GM10847 (cell line): ENCODE data around the gene QRFPR.

ENCODE experiments used
- POLR2A ChIP-seq: IDR thresholded peaks from 2 replicates; pipeline ENCODE4 v1.6.1; 2011; ENCODE audit not compliant: insufficient read length; ENCODE audit errors: extremely low read depth

QRFPR gene

DNA sequence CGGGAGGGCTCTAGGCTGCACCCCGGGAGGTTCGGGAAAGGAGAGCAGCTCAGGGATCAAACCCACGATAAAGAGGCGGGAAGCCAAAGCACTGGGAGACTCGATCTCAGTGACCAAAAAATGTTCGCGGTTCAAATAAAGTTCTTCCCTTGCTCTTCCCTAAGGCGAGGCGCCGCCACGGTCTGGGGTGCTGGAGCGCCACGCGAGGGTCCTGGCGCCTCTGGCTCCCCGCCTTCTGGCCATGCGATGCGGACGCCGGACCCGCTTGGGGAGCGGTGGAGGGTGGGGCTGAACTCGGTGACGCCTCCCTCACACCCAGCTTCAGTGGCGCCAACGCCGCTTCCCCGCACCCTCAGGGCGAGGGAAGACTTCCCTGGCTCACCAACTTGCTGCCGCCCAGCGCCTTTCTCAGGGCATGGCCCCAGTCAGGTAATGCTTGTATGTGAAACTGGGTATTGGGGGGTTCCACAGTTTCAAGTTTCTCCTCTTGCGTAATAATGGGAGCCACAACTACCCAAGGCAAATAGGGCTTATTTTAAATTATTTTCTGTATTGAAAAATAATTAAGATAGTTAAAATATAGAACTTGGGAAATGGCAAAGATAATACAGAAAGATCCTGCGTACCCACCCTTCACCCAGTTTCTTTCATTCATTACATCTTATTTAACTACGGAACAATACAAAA lies at the start of gene QRFPR:
TSS of gene QRFPR (minus strand) at position 243 of the 687 bp plus-strand sequence. CDS start 371 bp downstream, outside the sequence.
- no peak for TF ChIP-seq POLR2A

DNA sequence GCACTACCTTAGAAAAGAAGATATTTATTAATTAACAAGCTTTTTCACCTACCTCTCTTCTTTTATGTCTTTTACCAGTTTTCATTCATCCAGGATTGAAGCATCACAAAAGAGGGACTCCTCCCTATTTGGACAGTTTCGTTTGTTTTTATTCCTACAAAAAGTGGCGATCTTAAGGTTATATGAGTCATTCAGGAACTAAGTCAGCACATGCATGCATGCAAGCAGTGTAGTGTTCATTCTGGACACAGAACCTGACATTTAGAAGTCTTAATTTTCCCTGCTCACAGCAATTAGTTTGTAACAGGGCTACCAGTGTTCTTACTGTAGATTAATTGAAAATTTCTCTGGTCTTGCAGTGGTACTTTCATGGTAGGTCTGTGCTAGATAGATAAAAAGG lies 47.9 kb upstream of the QRFPR start:
- TF ChIP-seq POLR2A: no peak

DNA sequence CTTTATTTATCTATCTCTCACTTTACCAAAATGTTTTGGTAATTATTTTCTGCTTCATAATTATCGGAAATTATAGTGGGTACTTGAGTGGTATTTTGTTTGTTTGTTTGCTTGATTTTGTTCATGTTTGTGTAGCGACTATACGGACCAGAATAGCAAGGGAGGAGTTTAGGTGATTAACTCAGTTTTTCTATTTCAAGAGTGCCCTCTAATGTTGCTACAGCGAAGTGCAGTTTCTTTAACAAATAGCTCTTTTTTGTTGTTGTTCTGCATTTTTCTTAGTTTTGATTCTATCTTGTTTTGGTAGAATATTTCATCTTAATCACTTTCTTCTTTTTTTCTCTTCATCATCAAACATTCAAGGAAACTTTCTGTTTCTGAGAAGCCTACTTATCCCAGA lies 40.8 kb upstream of the QRFPR start:
- no peak for TF ChIP-seq POLR2A

DNA sequence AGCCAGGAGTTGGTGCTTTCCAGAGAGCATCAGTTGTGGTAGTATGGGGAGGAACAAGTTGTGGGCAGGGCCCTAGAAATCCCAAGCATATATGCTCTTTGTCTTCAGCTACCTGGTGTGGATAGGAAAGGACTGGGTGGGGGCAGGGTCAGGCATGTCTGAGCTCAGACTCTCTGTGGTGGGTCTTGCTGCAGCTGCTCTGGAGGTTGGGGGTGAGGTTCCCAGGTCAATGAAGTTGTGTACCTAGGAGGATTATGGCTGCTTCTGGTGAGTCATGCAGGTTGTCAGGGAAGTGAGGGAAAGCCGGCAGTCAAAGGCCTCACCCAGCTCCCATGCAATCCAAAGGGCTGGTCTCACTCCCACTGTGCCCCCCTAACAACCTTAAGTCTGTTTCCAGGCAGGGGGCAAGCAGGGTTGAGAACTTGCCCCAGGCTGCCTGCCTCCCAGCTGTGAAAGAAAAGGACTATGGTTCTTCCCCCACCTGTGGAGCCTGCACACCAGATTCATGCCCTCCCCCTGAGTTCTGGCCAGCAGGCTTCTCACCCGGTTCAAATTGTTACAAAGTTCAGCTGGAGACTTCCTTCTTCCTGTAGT lies 30.4 kb upstream of the QRFPR start:
- TF ChIP-seq POLR2A: no peak

DNA sequence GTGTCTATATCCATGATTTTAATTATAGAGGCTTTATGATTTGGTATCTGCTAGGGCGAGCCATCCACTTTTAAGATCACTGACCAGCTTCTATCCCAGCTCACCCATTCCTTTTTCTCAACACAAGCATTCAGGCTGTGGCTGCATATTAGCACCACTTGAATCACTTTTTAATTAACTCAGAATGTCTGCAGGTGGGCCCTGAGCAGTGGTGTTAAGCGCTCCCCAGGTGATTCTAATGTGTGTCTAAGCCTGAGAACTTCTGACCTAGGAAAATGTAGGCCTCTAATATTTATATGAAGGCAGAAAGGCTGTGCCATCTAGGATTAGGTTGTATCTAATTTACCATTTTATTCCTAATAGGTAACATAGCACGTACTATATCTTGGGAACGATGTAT lies 19.8 kb upstream of the QRFPR start:
- TF ChIP-seq POLR2A: no peak

DNA sequence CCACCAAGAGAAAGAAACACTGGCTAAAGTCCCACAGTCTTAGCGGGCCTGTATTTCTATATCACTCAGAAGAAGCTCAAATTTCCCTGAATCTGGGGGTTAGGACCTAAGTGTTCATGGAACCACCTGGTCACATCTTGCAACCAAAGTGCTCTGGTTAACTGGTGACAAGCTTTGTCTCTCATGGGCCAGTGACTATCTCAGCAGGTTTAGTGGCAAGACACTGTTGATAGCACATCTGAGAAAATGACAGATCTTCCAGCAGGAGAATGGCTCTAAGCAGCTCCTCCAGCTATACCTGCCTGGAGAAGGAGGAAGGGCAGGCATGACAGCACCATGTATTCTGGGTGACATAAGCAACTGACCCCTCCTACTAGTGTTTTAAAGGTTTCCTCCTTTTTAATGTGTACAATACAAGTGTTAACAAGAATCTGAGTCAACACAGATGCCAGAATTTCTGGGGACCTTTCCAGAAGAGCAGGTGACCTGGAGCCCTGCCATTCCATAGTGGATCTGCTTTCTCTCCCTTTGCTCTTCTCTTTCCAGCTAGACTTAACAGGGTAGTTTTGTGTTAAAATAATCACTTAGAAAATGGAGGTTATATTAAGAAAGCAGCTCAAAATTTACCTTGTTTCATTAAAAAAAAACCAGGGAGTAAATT lies 17.3 kb upstream of the QRFPR start:
- no peak for TF ChIP-seq POLR2A

DNA sequence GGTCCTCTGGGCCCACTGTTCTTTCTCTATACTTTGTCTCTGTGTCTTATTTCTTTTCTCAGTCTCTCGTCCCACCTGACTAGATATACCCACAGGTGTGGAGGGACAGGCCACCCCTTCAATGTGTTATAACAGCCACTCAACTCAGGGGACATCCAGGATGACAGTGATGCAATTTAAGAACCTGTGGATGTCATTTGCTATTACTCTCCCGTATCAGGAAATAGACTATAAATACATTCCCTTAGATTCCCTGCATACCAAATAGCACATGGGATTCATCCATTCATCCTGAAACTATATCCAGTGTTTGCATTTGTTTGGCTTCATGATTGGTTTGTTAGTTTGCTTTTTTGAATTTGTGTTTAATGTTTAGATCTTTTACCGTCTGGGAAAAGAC lies 16.6 kb upstream of the QRFPR start:
- TF ChIP-seq POLR2A: no peak

DNA sequence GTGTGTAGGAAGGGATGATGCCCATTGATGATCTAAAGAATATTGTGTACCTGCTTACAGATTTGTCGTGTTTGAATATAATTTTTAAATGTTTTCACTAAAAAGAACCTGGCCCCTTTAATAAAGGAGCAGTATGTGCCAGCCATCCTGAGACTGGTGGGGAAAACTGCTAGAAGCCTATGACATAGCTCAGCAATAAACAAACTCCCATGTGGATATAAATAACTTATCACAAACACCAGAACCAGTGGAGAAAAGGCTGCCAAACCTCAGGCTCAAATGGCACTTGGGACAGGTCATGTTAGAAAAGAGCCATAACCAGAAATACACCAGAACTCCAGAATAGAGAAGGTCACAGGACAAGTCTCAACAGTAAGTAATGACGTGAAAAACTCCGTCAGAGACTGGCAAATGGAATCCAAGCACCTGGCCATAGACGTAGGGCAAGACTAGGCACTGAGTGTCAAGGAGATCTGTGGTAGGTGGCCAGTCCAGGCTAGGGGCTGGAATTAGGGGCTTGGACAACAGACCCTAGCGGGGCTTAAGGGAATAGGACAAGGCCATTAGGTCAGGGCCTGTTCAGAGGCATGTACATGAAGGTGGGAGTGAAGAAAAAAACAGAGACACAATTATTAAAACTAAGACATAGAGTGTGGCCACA lies 11.7 kb upstream of the QRFPR start:
- no peak for TF ChIP-seq POLR2A

DNA sequence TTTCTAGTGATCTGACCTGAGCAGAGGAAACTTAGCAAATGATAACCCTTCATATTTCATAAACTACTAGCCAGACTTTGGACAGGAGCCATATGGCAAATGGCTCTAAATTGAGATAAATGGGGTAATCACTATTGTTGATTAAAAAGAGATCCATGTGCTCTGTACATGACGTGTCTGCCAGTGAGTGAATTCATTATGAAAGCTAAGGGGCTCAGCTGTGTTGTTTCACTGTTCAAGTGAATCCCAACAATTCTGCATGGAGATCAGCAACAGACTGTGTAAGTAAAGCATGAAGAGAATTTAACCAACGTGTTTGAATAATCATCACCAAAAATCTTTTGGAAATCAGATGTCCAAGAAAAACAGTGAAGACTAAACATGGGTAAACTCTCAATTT lies 9.5 kb upstream of the QRFPR start:
- TF ChIP-seq POLR2A: no peak

DNA sequence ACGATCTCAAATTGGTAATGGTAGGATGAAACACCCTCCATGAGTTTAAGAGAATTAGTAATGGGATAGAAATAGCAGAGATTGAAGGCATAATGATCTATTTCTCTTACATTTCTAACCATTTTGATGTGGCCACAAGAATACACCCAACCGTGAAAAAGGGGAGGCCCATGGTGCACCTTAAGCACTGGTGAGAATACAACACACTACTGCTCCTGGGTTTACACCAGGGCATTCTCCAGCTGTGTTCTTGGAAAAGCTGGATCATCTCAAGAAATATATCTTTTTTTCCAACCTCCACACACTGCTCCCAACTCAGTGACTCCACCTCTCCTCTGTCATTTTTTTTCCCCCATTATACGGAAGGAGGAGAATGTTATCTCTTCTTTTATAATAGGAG lies 1.5 kb downstream of the QRFPR start:
- no peak for TF ChIP-seq POLR2A

DNA sequence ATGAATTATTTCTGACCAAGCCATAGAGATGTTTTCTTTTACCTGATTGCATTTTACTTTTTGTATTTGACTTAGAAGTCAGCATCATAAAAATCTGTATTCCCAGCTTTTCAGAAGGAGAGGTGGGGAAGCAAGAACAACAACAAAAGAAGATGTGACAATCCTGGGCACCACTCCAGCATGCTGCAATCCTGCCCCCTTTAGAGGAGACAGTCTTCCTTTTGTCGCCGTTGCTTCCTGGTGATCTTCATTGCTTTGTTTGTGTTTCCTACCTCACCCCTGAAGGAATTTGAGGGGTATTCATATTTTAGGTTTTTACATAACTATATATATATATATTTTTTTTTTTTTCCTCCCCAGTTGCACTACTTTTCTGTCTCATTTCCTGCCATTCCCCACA lies 3.7 kb downstream of the QRFPR start:
- TF ChIP-seq POLR2A: no peak

DNA sequence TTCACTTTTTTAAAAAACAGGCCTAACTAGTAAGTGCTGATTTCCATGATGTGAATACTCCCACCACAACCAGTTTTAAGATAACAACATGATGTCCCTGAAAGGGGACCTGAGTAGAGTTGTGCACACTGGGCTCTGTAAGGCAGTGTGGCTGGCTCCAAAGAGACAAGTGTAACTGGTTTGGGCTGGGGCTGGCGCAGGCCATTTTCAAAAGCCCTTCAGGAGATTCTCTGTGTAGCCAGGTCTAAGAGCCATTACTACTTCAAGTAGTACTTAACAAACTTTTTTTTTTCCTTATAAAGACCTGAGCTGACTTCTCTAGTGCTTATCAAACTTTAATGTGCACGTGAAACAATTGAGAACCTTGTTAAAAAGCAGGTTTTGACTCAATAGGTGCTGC lies 4.3 kb downstream of the QRFPR start:
- TF ChIP-seq POLR2A: no peak

DNA sequence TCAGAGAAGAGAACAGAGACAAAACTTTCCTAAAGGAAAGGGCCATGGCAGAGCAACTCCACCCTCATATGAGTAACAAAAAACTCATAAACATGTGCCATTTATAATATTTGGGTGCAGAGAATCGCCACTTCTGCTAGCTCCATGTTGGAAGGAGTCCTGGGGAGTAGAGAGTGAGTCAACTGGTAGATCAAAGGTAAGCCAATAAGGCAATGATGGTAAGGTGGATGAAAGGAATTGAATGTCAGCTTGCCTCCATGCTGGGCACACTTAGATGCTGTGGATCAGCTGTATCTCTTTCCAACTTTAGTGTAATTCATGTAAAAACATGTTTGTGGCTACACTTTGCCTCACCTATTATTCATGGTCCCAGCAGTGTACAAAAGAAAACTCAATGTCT lies 4.7 kb downstream of the QRFPR start:
- no peak for TF ChIP-seq POLR2A

DNA sequence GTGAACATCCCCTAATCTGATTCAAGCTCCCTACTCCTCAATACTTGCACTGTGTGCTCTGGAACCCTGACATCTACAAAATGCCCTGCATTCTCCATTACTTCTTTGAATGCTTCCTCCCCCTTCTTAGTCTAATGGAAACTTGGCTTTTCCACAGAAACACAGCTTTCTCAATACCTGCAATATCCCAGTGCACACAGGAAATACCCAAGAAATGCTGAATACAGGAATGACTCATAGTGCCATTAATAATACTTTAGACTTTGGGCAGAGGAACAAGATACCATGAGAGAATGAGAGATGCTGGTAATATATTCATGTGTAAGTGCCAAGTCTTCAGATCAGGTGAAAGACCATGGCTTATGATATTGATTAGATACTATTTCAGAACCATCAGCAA lies 5.6 kb downstream of the QRFPR start:
- TF ChIP-seq POLR2A: no peak

DNA sequence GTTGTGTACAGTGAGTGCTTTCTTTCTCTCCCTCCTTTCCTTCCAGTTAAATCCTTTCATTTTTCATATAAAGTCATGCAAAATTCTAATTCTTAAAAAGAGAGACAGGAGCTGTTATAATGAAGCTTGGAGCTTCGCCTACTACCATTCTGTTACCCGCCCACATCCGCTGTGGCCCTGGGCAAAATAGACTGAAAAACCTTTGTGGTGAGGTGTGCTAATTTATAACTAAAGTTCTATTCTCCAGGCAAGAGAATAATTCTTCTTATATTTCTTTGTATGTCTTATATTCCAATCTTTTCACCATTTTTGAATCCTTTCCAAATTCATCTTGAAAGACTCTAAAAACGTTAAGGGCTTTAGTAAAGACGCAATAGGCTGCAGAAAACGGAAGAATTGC lies 7.0 kb downstream of the QRFPR start:
- TF ChIP-seq POLR2A: no peak

DNA sequence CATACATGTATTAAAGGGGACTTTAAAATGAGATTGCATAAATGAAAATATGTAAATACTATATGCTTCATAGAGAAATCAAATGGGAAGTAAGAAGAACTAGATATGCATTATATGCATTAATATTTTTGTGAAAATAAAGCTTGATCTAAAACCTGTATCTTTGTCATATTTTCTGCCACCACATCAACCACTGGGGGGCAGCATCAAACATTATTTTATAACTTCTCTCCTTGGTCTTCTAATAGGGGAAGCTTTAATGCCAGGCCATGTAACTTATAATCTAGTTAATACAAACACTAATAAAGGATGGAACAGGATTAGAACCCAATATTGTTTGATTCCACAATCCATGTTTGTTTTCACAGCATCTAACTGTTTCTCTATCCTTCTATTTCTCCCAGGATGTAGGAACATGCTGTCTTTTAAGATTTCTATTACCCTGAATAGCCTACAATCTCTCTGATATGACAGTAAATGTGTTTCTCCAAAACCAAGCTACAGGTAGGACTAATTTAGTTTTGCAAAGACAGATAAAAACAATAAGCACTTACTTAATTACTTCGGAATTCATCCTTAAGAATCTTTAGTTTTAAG lies 10.0 kb downstream of the QRFPR start:
- TF ChIP-seq POLR2A: no peak

DNA sequence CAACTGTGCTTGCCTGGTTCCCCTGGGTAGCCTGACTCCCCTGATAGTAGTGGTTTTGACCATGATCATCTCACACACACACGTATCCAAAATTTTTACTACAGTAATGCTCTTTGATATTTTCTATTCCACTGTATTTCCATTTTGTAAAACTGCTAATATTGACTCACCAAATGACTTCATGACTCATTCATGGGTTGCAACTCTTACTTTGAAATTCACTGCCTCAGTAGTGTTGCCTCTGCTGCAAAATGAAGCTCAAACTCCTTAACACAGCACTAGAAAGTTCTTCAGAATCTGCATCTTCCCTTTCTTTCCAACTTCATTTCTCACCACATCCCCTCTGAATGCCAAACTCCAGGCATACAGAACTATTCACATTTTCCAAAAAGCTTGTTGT lies 20.3 kb downstream of the QRFPR start:
- no peak for TF ChIP-seq POLR2A
